Cerebellar nuclear complex (tissue), 1 donor: Measurements from ENCODE around the gene AADACL4.
"Not testable (repeated sequence)": the region's sequence is repeated elsewhere in the genome, so short reads cannot be mapped to it uniquely, and the experiment has no call there.

ENCODE experiments used
- DNase-seq, 2 experiments: peaks; one replicate each; lab custom pipeline; 2025; lab: John Stamatoyannopoulos, UW

The AADACL4 gene

DNA sequence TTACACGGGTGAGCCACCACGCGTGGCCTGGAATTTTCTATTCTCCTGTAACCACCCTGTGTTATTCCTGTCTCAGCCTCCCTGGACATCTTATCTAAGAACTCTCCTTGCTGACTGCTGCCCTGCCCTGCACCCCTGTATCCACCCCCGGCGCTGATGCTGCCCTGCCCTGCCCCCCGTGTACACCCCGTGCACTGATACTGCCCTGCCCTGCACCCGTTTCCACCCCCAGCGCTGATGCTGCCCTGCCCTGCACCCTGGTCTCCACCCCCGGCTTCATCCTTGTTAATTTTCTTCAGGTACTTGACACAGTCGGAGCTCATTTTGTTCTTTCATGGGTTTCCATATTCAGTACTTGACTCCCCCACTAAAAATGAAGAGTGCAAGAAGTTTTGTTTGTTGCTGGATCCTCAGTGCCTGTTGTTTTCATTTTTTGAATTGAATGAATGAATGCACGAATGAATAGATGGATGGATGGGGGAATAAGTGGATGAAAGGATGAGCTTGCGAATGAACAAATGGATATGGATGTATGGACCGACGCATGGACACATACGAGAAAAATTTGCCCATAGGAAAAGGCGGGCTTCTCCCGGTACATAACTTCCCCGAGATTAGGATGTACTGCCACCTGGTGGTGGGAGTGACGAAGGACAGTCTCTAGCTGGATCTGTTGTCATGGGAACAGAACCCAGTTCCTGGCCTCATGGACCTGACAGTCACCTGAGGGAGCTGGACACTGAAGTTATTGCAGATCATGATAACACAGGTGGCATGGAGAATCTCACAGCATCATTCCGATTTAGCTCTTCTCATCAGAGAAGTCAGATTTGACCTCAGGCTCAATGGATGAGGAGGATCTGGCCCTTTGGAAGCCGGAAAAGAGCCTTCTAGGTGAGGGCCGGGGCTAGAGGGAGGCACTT, 14.9 kb downstream of the AADACL4 start:
- DNase-seq: no peak

DNA sequence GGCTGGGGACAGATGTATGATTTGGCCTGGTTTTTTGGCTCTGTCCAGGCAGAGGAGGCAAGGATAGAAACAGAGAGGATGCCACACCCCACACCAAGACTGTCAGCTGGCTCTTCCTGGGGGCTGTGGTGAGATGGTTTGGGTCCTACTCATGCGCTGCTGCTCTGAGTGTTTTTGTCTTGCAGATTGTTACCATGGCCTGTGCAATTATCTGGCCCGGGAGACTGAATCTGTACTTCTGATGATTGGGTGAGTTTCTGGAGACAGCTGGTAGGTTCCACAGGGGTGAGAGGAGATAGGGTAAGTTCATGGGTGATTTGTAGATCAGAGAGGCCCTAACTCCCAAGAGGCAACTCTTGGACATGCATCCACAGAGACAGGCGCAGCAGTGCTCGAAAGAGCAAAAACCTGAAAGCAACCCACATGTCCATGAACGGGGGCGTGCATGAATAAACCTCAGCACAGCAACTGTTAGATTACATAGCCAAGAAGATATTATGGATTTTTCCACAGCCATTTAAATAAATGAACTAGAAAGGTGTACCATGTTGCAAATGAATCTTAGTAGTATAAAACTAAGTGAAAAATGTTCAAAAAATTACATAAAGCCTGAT, 17.8 kb downstream of the AADACL4 start:
- no peak for DNase-seq

DNA sequence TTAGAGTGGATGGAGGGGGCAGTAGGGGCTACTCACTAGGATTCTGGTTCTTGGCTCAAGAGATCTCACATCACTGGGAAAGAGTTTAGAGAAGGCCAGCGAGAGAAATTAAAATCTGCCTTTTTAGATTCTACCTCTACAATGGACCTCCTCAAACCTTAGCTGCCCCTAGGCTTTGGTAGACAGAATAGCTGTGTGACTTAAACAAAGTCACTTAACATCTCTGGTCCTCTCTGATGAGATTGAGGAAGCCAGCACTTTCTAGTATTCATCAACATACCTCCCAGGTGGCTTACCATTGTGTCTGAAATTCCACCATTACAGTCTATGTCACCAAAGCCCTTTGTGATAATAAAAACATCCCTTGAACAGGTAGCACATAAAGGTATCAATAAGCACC, 18.7 kb downstream of the AADACL4 start:
- no peak for DNase-seq

DNA sequence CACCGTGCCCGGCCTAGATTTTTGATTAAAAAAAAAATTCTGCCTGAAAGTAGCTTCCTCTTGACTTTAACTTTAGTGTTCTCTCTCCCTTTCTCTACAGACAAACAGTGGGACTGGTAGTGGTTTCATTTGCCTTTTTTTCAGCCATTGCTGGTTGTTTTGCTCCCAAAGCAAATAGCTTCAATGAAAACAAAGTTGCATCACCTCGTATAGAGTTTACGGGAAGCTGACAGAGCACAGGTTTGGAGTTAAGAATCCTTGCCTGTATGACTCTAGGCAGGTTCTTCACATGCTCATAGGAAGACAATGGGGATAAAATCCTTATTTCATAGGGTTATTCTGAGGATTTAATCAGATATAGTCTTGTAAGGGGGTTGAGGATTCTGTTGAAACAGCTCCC, 21.6 kb downstream of the AADACL4 start:
- no peak for DNase-seq

DNA sequence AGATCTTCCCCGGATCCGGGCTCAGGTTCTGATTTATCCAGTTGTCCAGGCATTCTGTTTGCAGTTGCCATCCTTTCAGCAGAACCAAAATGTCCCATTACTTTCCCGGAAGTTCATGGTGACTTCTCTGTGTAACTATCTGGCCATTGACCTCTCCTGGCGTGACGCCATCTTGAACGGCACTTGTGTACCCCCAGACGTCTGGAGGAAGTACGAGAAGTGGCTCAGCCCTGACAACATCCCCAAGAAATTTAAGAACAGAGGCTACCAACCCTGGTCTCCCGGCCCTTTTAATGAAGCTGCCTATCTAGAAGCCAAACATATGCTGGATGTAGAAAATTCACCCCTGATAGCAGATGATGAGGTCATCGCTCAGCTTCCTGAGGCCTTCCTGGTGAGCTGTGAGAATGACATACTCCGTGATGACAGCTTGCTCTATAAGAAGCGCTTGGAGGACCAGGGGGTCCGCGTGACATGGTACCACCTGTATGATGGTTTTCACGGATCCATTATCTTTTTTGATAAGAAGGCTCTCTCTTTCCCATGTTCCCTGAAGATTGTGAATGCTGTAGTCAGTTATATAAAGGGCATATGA, 22.4 kb downstream of the AADACL4 start:
- no peak for DNase-seq

DNA sequence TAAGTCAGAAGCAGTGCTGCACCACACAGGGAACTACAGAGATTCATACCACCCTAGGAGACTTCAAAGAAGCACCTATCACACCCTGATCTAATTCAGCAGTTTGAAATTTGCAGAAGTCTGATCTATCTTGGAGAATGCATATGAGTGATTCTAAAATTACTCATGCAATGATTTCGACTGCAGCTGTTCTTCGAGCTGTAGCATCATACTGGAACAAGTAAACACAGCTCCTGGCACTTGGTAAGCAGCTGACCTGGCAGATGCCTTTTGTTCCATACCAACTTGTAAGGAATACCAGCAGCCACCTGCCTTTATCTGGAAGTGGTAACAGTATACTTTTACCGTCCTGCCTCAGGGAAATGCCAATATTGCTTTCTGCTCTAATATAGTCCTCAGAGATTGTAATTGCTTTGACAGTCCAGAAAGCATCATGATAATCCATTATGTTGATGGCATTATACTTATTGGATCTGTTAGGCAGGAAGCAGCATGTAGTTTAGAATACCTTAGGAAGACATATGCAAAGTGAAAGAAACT, 25.7 kb downstream of the AADACL4 start:
- no peak for DNase-seq

DNA sequence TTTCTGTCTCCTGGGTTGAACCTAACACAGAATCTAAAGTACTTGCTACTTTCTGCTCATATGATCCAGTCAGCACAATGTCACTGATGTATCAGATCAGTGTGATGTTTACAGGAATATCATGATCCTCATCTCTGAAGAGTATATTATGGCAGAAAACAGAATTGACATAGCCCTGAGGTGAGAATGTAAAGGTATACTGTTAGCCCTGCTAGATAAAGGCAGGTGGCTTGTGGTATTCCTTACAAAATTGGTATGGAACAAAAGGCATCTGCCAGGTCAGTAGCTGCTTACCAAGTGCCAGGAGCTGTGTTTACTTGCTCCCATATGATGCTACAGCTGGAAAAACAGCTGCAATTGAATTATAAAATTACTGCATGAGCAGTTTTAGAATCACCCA, 30.5 kb downstream of the AADACL4 start:
- no peak for DNase-seq

DNA sequence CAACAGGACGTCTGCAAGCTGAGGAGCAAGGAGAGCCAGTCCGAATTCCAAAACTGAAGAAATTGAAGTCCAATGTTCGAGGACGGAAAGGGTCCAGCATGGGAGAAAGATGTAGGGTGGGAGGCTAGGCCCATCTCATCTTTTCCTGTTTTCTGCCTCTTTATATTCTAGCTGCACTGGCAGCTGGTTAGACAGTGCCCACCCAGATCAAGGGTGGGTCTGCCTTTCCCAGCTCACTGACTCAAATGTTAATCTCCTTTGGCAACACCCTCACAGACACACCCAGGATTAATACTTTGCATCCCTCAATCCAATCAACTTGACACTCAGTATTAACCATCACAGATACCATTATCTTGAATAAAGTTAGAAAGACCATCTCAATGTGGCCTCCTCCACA, 32.2 kb downstream of the AADACL4 start:
- DNase-seq: not testable (repeated sequence)

DNA sequence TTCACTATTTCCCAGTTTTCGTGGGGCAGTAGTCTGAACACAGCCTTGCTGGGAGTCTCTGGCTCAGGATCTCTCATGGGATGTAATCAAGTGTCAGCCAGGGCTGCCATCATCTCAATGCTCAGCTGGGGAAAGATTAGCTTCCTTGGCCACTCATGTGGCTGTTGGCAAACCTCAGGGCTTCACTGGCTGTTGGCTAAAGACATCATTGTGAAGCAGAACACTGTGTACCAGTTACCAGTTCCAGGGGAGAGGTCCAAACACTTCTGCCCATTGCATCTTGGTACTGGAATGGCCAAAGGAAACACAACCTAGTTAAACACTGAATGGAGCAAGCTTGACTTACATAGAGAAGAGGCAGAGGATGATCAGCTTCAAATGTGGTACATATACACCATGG, 33.7 kb downstream of the AADACL4 start:
- no peak for DNase-seq

DNA sequence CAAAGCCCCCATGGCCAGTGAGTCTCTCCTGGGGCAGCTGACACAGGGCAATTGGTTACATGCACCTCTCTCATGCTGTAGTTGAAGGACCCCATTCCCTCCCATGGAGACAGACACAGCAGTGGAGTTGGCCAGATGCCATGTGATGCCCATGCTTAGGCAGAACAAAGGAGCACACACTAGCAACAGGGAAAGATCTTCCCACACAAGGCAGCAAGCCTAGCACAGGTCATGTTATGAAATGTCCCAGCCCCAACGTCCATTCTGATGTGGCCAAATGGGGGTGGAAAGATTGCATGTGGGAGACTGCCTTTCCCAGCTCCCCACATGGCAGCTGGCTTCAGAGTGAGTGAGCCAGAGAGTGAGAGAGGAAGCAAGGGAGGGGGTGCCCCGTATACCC, 34.5 kb downstream of the AADACL4 start:
- no peak for DNase-seq

DNA sequence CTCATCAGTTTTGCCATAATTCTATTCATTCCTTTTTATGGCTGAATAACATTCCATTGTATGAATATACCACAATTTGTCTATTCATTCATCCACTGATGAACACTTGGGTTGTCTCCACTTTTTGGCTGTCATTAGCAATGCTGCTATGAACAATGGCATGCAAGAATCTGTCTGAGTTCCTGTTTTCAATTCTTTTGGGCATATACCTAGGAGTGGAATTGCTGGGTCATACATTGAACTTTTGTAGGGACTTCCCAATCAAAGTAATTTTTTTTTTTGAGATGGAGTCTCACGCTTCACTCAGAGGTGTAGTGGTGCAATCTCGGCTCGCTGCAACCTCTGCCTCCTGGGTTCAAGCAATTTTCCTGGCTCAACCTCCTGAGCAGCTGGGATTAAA, 34.9 kb downstream of the AADACL4 start:
- DNase-seq: no peak

DNA sequence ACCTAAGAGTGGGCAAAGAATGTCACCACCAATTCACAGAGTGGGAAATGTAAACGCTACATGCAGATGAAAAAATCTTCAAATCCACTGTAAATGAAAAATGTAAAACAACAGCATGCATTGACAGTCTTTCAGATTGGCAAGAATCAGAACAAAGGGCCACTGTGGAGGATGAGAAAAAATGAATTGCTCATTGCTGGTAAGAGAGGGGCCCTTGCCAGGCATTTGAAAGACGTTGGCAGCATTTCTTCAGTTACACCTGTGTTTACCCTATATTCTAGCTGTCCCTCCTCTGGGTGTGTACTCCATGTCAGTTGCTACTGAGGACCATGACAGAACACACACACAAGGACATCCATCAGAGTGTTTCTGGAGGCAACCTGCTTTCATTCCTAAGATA, 46.3 kb downstream of the AADACL4 start:
- no peak for DNase-seq

DNA sequence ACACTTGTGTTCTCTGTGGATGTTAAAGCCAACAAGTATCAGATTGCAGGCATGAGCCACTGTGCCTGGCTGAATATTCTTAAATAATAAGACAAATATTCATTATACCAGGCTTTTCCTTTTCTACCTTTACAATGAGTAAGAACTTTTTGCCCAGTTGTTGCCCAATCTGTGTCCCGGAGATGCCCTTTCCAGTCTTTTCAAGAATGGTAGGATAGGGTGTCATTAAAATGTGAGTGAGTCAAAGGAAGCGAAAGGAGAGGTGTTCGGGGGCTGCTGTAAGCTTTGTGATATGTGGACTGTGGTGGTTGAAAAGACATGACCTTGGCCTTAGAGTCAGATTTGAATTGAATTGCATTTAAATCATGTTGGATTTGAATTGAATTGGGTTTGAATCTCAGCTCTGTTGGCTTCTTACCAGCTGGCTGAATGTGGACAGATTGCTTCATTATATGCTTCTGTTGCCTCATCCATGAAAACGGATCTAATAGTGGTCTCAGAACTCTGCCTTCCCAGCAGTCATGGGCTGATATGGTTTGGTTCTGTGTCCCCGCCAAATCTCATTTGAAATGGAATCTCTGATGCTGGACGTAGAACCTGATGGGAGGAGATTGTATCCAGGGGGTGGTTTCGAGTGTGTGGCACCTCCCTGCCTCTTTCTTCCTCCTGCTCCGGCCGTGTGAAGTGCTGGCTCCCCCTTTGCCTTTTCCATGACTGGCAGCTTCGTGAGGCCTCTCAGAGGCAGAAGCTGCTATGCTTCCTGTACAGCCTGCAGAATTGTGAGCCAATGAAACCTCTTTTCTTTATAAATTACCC, 49.3 kb downstream of the AADACL4 start:
- no peak for DNase-seq

DNA sequence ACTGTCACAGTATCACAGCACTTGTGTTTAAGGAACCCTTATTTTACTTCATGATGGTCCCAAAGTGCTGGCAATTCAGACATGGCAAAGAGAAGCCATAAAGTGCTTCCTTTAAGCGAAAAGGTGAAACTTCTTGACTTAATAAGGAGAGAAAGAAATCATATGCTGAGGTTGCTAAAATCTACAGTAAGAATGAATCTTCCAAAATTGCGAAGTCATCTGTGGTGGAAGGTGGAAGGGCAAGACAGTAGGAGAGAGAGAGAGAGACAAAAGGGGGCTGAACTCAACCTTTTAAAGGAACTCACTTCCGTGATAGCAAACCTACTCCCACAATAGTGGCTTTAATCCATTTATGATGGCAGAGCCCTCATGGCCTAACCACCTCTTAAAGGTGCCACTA, 52.8 kb downstream of the AADACL4 start:
- DNase-seq: no peak

DNA sequence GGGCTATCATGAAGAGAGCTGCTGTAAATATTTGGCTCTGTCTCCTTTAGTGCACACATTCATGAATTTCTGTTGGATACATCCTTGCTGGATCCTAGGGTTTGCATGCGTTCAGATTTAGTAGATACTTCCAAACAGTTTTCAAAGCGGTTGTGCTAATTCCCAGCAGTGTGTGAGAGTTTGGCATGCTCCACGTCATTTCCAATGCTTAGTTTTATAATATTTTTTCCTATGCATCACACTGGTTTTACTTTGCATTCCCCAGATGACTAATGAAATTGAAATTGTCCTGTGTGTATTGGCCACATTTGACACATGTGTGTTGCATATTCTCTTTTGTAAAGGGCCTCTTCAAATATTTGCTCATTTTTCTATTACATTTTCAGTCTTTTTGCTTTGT, 53.5 kb downstream of the AADACL4 start:
- no peak for DNase-seq

DNA sequence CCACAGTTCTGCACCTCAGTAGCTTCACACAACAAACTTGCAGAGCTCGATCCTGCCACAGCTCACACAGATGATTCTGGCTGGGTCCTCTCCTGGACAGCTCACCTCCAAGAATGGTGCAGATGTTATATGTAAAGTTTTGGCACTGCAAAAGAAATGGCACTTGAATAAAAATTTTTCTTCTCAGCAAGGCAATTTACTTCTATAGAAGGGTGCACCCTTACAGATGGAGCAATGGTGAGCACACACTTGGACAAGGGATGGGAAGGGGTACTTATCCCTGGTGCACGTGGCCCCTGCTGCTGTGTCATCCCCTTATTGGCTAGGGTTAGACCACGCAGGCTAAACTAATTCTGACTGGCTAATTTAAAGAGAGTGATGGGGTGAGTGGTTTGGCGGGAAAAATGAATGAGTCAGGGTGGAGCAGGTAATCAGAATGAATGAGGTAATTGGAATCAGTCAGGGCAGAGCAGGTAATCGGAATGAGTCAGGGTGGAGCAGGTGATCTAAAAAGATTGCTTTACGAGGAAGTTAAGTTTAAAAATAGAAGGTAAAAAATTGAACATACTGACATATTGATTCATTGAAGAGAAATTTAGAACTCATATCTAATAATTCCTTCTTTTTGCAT, 60.1 kb downstream of the AADACL4 start:
- DNase-seq: no peak

DNA sequence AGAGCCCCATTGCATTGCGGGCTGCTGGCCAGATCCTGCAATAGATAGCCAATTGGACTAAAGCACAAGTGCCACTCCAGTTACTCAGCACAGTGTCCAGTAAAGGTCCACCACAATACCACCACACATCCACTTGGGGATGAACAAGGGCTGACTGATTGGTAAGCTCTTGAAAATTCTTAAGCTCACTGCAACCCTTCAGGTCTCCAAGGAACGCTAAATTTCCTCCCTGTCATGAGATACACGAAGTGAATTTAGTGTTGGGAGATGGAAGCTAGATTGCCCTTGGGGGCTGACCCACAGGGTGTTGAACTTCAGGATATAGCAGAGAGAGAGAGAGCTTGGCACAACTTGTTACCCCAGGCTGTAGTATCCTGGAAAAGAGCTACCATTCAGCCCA, 62.2 kb downstream of the AADACL4 start:
- no peak for DNase-seq

DNA sequence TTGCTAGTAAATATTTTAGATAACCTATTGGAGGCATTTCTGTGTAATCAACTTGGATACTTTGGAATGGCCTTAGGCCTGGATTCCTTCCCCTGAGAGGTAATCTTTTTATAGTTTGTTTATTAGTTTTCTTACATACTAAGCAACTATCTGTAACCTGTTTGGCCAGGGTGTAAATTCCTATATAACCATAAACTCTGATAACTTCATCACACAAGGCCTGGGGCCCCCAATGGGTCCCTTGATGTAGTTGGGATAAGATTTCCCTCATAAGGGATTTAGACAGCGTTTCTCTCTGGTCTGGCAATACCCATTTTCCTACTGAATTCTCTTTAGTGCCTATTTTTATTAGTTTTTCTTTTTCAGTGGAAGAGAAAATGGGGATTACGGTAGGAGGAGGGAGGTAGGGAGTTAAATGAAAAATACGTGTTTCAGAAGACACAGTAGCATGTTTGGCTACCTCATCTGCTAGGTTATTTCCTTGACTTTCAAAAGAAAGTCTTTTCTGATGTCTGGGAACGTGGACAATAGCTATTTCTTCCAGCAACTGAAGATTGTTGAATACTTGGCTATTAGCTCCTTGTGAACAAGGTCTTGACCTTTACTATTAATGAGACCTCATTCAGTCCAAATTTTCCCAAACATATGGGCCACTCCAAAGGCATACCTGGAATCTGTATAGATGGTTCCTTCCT, 64.7 kb downstream of the AADACL4 start:
- DNase-seq: no peak

DNA sequence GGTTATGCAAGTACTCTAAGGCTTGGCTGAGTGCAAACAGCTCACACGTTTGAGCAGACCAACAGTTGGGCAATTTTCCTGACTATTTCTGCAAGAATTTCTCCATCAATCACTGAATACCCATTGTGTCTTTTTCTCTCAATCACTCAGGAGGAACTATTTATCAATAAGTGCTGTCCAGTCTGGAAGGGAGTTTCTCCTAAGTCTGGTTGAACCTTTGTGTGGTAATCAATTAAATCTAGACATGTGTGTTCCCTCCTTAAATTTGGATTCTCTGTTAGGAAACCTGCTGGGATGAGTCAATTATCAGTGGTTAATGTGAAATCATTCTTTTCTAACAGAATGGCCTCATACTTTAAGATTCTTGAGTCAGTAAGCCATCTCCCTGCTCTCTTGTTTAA, 65.2 kb downstream of the AADACL4 start:
- no peak for DNase-seq

DNA sequence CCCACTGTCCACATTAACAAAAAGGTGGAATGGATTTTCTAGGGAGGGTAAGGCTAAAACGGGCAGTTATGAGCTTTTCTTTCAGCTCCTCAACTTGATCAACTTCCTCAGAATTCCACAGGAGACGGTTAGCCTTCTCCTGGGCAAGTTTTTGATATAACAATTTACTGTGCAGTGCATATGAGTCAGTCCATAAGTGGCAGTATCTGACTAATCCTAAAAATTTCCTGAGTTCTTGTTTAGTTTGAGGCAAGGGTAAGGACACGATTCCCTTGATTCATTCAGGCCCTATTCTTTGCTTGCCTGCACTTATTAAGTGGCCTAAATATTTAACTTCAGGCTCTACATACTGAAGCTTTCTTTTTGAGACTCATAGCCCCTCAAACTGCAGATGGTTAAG, 65.8 kb downstream of the AADACL4 start:
- no peak for DNase-seq

DNA sequence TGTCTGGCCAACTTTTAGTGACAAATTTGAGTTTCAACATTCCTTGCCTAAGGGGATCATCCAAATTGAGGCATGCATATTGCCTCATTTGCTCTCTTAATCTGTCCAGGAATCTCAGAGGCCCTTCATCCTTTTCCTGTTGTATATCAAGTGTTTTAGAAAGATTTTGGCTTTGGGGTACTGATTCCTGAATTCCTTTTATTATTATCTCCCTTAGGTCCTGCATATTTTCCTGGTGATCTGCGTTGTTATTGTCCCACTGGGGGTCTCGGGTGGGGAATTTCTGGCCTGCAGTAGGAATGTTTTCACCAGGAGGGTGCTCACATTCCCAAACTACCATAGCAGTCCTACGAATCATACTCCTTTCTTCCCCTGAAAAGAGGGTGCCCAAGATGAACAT, 67.7 kb downstream of the AADACL4 start:
- no peak for DNase-seq
